HepG2 (cell line): ENCODE measurements around the gene RUNDC1. TPM values are rescaled to one million over a fixed set of nuclear protein-coding genes. Genes with fewer than 3 reads are reported as not detected.

Experiments used
- FOXK2 ChIP-seq: fragments of 450-650 bp; IDR thresholded peaks from 2 replicates; pipeline ENCODE4 v1.6.1; 2016
- HIVEP1 ChIP-seq: sonication (generic); formaldehyde crosslinking; IDR thresholded peaks from 2 replicates; pipeline ENCODE4 v1.4.0; 2020; ENCODE audit warnings: mild to moderate bottlenecking, missing genetic modification reagents
- KLF11 ChIP-seq: IDR thresholded peaks from 2 replicates; pipeline ENCODE4 v1.6.1; 2016; ENCODE audit warnings: missing compliant biosample characterization
- LBX2 ChIP-seq: sonication (generic); formaldehyde crosslinking; IDR thresholded peaks from 2 replicates; pipeline ENCODE4 v1.5.0; 2020; ENCODE audit warnings: missing genetic modification reagents, mild to moderate bottlenecking, borderline replicate concordance
- LRRFIP1 ChIP-seq: sonication (generic); formaldehyde crosslinking; conservative IDR thresholded peaks from 2 replicates; pipeline ENCODE4 v1.4.0; 2020; ENCODE audit warnings: missing genetic modification reagents
- MAFF ChIP-seq: IDR thresholded peaks from 2 replicates; pipeline ENCODE4 v1.6.1; 2011; ENCODE audit warnings: low read depth, low read length, improper control_type of control experiment
- MAFK ChIP-seq, 2 experiments: IDR thresholded peaks in 1 of 2; conservative IDR thresholded peaks in 1 of 2; 2 replicates each; pipeline ENCODE4 v1.6.1; 2011; ENCODE audit warnings: improper control_type of control experiment in 2 of 2, low read length in 2 of 2
- NAIF1 ChIP-seq: sonication (generic); formaldehyde crosslinking; IDR thresholded peaks from 2 replicates; pipeline ENCODE4 v1.5.0; 2020; ENCODE audit warnings: mild to moderate bottlenecking, missing genetic modification reagents, borderline replicate concordance
- NONO ChIP-seq, 2 experiments: fragments of 450-650 bp in 1 of 2; sonication (generic) in 1 of 2; formaldehyde crosslinking in 1 of 2; IDR thresholded peaks in 1 of 2; conservative IDR thresholded peaks in 1 of 2; 2 replicates each; pipeline versions ENCODE4 v1.6.1 to v1.8.0; 2017 to 2022; ENCODE audit warnings: mild to moderate bottlenecking in 1 of 2, missing genetic modification reagents in 1 of 2, moderate library complexity in 1 of 2
- RBM39 ChIP-seq: fragments of 200-400 bp; formaldehyde crosslinking; IDR thresholded peaks from one replicate; pipeline ENCODE4 v1.6.1; 2018; ENCODE audit warnings: antibody characterized with exemption, mild to moderate bottlenecking, low read depth, low read length; ENCODE audit not compliant: poor library complexity, severe bottlenecking
- ZBTB25 ChIP-seq: IDR thresholded peaks from 2 replicates; pipeline ENCODE4 v1.6.1; 2018; ENCODE audit warnings: missing genetic modification reagents
- ZBTB42 ChIP-seq: sonication (generic); formaldehyde crosslinking; IDR thresholded peaks from 2 replicates; pipeline ENCODE4 v1.5.0; 2020; ENCODE audit warnings: mild to moderate bottlenecking, missing genetic modification reagents
- ZFP90 ChIP-seq: sonication (generic); formaldehyde crosslinking; IDR thresholded peaks from 2 replicates; pipeline ENCODE4 v1.8.0; 2022; ENCODE audit warnings: missing genetic modification reagents, mild to moderate bottlenecking, inconsistent platforms, borderline replicate concordance
- ZFYVE20 ChIP-seq: sonication (generic); formaldehyde crosslinking; IDR thresholded peaks from 2 replicates; pipeline ENCODE4 v1.8.0; 2023; ENCODE audit warnings: low read depth, mild to moderate bottlenecking, moderate library complexity, missing genetic modification reagents, borderline replicate concordance
- ZNF737 ChIP-seq: sonication (generic); formaldehyde crosslinking; IDR thresholded peaks from 2 replicates; pipeline ENCODE4 v1.5.0; 2020; ENCODE audit warnings: missing genetic modification reagents, mild to moderate bottlenecking, borderline replicate concordance
- polyA plus RNA-seq, 8 experiments: library from polyadenylated mRNA; depleted of rRNA in 3 of 8; stranded (reverse) in 7 of 8; unstranded in 1 of 8; fragments of >200 nt; fragmentation: Illumina TruSeq in 4 of 8; extraction: Trizol in 4 of 8; gene quantifications; 2 replicates each; pipeline versions ENCODE4 v1.2.1 to v1.2.3, GENCODE V29; 2011 to 2016; ENCODE audit warnings: low read depth in 4 of 8, missing spikeins in 1 of 8, mixed read lengths in 1 of 8; ENCODE audit not compliant: insufficient read depth in 1 of 8
- total RNA-seq, 5 experiments: library from RNA; depleted of rRNA; stranded (reverse); fragments of >200 nt; fragmentation: Illumina TruSeq; extraction: Trizol; gene quantifications; 2 replicates each; pipeline ENCODE4 v1.2.3, GENCODE V29; 2016; ENCODE audit warnings: low read depth in 1 of 5
- TF ChIP-seq, protein P1 (sequence below): sonication (generic); formaldehyde crosslinking; IDR thresholded peaks from 2 replicates; pipeline ENCODE4 v1.4.0; 2020; ENCODE audit warnings: missing genetic modification reagents
- TF ChIP-seq, protein P2 (sequence below): sonication (generic); formaldehyde crosslinking; IDR thresholded peaks from 2 replicates; pipeline ENCODE4 v1.4.0; 2020; ENCODE audit warnings: mild to moderate bottlenecking, missing genetic modification reagents, borderline replicate concordance
- TF ChIP-seq, protein P3 (sequence below): IDR thresholded peaks from 2 replicates; pipeline ENCODE4 v1.6.1; 2016

The RUNDC1 gene
- total and polyA plus RNA-seq, 2 of the 13 experiments (the other 11 are each of a cell fraction or from before 2014, with no cell fraction given): 10.3 to 11.4 TPM

DNA sequence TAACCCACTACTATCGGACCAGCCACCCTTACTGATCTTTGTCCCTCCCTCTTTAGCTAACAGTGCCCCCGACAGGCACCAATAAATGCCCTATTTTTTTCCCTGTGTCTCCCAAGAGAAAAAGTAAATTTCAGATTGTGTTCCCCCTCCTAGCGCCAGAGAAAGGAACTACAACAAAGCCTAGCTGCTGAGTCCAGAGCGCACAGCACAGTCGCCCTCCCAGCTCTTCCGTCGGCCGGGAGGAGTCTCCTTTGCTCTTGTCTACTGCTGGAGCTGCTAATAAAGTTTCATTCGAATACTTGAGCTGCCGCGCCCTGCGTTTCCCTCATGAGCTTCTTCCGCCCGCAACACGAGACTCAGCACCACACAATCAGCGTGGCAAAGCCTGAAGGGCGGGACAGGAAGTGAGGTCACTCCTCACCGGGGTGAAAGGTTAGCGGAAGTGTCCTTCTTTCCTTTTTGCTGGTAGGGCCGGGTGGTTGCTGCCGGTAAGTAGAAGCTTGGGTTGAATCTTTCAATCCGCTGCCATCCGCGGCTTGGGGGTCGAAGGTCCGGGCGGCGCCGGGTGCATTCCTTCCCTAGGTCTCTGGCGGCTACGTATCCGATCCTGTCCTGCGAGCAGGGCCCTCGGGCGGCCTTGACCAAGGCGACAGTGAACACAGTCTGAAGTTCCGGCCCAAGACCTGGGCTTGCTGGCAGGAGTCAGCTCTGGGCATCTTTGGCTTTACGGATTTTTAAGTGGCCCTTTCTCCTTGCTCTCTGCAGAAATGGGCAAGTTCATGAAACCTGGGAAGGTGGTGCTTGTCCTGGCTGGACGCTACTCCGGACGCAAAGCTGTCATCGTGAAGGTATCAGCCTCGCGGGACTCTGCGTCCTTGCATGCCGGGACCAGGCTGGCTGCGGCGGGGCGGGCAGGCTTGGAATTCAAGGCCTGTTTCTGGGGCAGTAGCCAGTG, 17.9 kb downstream of the RUNDC1 start, which contains the start of gene RPL27 (continued):
- peak; percentile 54; the same call in 1 of the 2 replicates for TF ChIP-seq MAFF
- TF ChIP-seq, protein P1, sequence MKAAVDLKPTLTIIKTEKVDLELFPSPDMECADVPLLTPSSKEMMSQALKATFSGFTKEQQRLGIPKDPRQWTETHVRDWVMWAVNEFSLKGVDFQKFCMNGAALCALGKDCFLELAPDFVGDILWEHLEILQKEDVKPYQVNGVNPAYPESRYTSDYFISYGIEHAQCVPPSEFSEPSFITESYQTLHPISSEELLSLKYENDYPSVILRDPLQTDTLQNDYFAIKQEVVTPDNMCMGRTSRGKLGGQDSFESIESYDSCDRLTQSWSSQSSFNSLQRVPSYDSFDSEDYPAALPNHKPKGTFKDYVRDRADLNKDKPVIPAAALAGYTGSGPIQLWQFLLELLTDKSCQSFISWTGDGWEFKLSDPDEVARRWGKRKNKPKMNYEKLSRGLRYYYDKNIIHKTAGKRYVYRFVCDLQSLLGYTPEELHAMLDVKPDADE: 0 out of 2 replicates have a peak, but pooled peaks have one; percentile 8
- TF ChIP-seq LBX2: peak; percentile 50; the same call in 1 of the 2 replicates
- TF ChIP-seq, protein P2, sequence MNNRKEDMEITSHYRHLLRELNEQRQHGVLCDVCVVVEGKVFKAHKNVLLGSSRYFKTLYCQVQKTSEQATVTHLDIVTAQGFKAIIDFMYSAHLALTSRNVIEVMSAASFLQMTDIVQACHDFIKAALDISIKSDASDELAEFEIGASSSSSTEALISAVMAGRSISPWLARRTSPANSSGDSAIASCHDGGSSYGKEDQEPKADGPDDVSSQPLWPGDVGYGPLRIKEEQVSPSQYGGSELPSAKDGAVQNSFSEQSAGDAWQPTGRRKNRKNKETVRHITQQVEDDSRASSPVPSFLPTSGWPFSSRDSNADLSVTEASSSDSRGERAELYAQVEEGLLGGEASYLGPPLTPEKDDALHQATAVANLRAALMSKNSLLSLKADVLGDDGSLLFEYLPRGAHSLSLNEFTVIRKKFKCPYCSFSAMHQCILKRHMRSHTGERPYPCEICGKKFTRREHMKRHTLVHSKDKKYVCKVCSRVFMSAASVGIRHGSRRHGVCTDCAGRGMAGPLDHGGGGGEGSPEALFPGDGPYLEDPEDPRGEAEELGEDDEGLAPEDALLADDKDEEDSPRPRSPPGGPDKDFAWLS: peak; percentile 88; the same call in 1 of the 2 replicates
- peak; percentile 93; the same call in 1 of the 2 replicates for TF ChIP-seq ZFP90 (CRISPR knock-in tag)
- TF ChIP-seq ZNF737: 0 out of 2 replicates have a peak, but pooled peaks have one; percentile 74
- TF ChIP-seq FOXK2: peak; percentile 97
- 0 out of 4 replicates have a peak, but pooled peaks of 1 of the 2 experiments have one; percentile 21 for TF ChIP-seq MAFK (conservative IDR thresholded peaks at IDR 0.05 in 1 of 2, IDR thresholded peaks at IDR 0.05 in 1 of 2; ENCODE audit: low read length in 2 of 2)
- peak; percentile 98 for TF ChIP-seq RBM39
- no peak for TF ChIP-seq ZBTB42 (CRISPR knock-in tag)
- TF ChIP-seq HIVEP1 (CRISPR knock-in tag): peak; percentile 84
- TF ChIP-seq, protein P3, sequence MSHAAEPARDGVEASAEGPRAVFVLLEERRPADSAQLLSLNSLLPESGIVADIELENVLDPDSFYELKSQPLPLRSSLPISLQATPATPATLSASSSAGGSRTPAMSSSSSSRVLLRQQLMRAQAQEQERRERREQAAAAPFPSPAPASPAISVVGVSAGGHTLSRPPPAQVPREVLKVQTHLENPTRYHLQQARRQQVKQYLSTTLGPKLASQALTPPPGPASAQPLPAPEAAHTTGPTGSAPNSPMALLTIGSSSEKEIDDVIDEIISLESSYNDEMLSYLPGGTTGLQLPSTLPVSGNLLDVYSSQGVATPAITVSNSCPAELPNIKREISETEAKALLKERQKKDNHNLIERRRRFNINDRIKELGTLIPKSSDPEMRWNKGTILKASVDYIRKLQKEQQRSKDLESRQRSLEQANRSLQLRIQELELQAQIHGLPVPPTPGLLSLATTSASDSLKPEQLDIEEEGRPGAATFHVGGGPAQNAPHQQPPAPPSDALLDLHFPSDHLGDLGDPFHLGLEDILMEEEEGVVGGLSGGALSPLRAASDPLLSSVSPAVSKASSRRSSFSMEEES (CRISPR knock-in tag): peak; percentile 98
- no peak for TF ChIP-seq NONO (IDR thresholded peaks at IDR 0.05)
- TF ChIP-seq NONO (CRISPR knock-in tag; conservative IDR thresholded peaks at IDR 0.05): peak; percentile 98
- no peak for TF ChIP-seq ZFYVE20 (CRISPR knock-in tag)
- TF ChIP-seq KLF11 (CRISPR knock-in tag): peak; percentile 95
- TF ChIP-seq ZBTB25 (CRISPR knock-in tag): peak; percentile 99
- TF ChIP-seq NAIF1 (CRISPR knock-in tag): peak; percentile 93
- peak; percentile 63; the same call in 1 of the 2 replicates for TF ChIP-seq LRRFIP1 (CRISPR knock-in tag)
